ENCODE measurements around the gene PLPP1.

DNA sequence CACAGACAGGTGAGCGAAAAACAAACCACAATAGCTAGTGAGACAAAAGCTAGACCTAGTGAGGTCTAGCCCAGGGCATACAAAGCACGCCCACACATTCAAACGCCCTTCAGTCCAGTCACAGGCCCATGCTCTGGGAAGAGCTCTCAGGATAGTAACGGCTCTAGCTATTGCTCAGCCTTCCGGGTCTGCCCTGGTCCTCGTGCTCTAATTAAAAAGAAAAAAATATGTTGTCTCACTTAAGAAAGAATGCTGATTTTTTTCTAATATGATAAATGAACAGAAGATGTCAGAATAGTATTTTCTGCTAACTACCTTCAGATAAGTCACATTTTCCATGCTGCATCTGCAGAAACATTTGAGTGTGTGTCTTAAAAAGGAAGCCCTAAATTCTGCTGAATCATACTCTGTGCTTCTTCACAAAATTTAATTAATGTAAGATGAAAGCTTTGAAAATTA is 94.5 kb downstream of the PLPP1 start:
- no peak for TF ChIP-seq GABPA (IDR thresholded peaks at IDR 0.05; ENCODE audit: low read depth)
- no peak for TF ChIP-seq EP300 (IDR thresholded peaks at IDR 0.05; ENCODE audit: borderline replicate concordance in 1 of 2, low read depth in 1 of 2, low read length in 1 of 2)
- TF ChIP-seq, protein P1, sequence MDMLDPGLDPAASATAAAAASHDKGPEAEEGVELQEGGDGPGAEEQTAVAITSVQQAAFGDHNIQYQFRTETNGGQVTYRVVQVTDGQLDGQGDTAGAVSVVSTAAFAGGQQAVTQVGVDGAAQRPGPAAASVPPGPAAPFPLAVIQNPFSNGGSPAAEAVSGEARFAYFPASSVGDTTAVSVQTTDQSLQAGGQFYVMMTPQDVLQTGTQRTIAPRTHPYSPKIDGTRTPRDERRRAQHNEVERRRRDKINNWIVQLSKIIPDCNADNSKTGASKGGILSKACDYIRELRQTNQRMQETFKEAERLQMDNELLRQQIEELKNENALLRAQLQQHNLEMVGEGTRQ (IDR thresholded peaks at IDR 0.05; ENCODE audit: borderline replicate concordance, low read depth, low read length): no peak
- TF ChIP-seq ELF1 (IDR thresholded peaks at IDR 0.05): no peak
- TF ChIP-seq, protein P2, sequence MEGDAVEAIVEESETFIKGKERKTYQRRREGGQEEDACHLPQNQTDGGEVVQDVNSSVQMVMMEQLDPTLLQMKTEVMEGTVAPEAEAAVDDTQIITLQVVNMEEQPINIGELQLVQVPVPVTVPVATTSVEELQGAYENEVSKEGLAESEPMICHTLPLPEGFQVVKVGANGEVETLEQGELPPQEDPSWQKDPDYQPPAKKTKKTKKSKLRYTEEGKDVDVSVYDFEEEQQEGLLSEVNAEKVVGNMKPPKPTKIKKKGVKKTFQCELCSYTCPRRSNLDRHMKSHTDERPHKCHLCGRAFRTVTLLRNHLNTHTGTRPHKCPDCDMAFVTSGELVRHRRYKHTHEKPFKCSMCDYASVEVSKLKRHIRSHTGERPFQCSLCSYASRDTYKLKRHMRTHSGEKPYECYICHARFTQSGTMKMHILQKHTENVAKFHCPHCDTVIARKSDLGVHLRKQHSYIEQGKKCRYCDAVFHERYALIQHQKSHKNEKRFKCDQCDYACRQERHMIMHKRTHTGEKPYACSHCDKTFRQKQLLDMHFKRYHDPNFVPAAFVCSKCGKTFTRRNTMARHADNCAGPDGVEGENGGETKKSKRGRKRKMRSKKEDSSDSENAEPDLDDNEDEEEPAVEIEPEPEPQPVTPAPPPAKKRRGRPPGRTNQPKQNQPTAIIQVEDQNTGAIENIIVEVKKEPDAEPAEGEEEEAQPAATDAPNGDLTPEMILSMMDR (IDR thresholded peaks at IDR 0.05): no peak
- no peak for TF ChIP-seq RAD21 (IDR thresholded peaks at IDR 0.05; ENCODE audit: low read length)
- TF ChIP-seq TAF1 (IDR thresholded peaks at IDR 0.05; ENCODE audit: borderline replicate concordance, low read depth, low read length): no peak
- TF ChIP-seq, protein P3, sequence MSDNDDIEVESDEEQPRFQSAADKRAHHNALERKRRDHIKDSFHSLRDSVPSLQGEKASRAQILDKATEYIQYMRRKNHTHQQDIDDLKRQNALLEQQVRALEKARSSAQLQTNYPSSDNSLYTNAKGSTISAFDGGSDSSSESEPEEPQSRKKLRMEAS (IDR thresholded peaks at IDR 0.05; ENCODE audit: low read depth): no peak
- no peak for TF ChIP-seq SIN3A (IDR thresholded peaks at IDR 0.05; ENCODE audit: borderline replicate concordance, low read depth, low read length)
- TF ChIP-seq, protein P4, sequence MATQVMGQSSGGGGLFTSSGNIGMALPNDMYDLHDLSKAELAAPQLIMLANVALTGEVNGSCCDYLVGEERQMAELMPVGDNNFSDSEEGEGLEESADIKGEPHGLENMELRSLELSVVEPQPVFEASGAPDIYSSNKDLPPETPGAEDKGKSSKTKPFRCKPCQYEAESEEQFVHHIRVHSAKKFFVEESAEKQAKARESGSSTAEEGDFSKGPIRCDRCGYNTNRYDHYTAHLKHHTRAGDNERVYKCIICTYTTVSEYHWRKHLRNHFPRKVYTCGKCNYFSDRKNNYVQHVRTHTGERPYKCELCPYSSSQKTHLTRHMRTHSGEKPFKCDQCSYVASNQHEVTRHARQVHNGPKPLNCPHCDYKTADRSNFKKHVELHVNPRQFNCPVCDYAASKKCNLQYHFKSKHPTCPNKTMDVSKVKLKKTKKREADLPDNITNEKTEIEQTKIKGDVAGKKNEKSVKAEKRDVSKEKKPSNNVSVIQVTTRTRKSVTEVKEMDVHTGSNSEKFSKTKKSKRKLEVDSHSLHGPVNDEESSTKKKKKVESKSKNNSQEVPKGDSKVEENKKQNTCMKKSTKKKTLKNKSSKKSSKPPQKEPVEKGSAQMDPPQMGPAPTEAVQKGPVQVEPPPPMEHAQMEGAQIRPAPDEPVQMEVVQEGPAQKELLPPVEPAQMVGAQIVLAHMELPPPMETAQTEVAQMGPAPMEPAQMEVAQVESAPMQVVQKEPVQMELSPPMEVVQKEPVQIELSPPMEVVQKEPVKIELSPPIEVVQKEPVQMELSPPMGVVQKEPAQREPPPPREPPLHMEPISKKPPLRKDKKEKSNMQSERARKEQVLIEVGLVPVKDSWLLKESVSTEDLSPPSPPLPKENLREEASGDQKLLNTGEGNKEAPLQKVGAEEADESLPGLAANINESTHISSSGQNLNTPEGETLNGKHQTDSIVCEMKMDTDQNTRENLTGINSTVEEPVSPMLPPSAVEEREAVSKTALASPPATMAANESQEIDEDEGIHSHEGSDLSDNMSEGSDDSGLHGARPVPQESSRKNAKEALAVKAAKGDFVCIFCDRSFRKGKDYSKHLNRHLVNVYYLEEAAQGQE (IDR thresholded peaks at IDR 0.05; ENCODE audit: low read depth, low read length): no peak
- no peak for TF ChIP-seq NFIC (IDR thresholded peaks at IDR 0.05; ENCODE audit: borderline replicate concordance)
- TF ChIP-seq POLR2AphosphoS5 (IDR thresholded peaks at IDR 0.05; ENCODE audit: low read depth, low read length): no peak
- TF ChIP-seq, protein P5, sequence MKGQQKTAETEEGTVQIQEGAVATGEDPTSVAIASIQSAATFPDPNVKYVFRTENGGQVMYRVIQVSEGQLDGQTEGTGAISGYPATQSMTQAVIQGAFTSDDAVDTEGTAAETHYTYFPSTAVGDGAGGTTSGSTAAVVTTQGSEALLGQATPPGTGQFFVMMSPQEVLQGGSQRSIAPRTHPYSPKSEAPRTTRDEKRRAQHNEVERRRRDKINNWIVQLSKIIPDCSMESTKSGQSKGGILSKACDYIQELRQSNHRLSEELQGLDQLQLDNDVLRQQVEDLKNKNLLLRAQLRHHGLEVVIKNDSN (IDR thresholded peaks at IDR 0.05; ENCODE audit: borderline replicate concordance, low read depth): no peak
- no peak for TF ChIP-seq RXRA (IDR thresholded peaks at IDR 0.05; ENCODE audit: borderline replicate concordance, low read depth)

All from SK-N-SH (cell line).